Measurements from ENCODE around the gene IRX6.

DNA sequence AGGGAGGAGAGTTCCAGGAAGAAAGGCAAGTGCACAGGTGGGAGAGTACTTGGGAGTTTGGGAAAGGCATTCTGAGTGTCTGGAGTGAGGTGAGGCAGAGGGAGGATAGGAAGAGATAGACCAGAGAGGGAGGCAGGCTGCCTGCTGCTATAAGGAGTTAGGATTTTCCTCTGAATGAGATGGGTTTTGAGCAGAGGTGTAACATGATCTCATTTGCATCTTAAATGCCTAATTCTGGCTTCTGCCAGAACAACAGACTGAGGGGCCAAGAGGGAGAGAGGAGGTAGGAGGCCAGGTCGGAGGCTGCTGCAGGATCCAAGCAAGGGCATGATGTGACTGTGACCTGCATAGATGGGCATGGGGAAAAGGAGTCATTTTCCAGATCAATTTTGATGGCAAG is 31.5 kb upstream of the IRX6 start:
- TF ChIP-seq, protein P1, sequence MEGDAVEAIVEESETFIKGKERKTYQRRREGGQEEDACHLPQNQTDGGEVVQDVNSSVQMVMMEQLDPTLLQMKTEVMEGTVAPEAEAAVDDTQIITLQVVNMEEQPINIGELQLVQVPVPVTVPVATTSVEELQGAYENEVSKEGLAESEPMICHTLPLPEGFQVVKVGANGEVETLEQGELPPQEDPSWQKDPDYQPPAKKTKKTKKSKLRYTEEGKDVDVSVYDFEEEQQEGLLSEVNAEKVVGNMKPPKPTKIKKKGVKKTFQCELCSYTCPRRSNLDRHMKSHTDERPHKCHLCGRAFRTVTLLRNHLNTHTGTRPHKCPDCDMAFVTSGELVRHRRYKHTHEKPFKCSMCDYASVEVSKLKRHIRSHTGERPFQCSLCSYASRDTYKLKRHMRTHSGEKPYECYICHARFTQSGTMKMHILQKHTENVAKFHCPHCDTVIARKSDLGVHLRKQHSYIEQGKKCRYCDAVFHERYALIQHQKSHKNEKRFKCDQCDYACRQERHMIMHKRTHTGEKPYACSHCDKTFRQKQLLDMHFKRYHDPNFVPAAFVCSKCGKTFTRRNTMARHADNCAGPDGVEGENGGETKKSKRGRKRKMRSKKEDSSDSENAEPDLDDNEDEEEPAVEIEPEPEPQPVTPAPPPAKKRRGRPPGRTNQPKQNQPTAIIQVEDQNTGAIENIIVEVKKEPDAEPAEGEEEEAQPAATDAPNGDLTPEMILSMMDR (IDR thresholded peaks at IDR 0.05) = no peak
- TF ChIP-seq EP300 (IDR thresholded peaks at IDR 0.05) = no peak

Data from stomach (tissue), 4 donors.